ENCODE results near the gene SPATA16.
"Not testable (repeated sequence)": the region's sequence is repeated elsewhere in the genome, so short reads cannot be mapped to it uniquely, and the experiment has no call there.

The SPATA16 gene

GRCh38 chr3:172882563-172882962 lies 258.5 kb downstream of the SPATA16 start:
- TF ChIP-seq CTCF (IDR thresholded peaks at IDR 0.05; ENCODE audit: borderline replicate concordance, extremely low read depth, low read length, poor library complexity, severe bottlenecking) = no peak
- TF ChIP-seq EZH2 (IDR thresholded peaks at IDR 0.05; ENCODE audit: borderline replicate concordance, low read depth, low read length, severe bottlenecking) = no peak
- Histone ChIP-seq H3K36me3 (ENCODE audit: insufficient read depth, low read length) (no peaks in the 10 kb centered on the region), H2AFZ (ENCODE audit: low read depth, low read length) (no peak overlapping the region), H4K20me1 (ENCODE audit: insufficient read depth, low read length) (no peaks in the 10 kb centered on the region), H3K4me1 (ENCODE audit: insufficient read depth, low read length) (no peaks in the 10 kb centered on the region), H3K4me2 (ENCODE audit: insufficient read depth, low read length) (no peak overlapping the region), H3K79me2 (ENCODE audit: insufficient read depth, low read length) (no peaks in the 10 kb centered on the region), H3K4me3 (ENCODE audit: low read depth in 1 of 2, low read length in 2 of 2) (no peak overlapping the region), H3K27ac (ENCODE audit: low read length) (no peak overlapping the region), H3K9ac (ENCODE audit: low read depth, low read length) (no peak overlapping the region), H3K27me3 (ENCODE audit: insufficient read depth, low read length, poor library complexity) (no peaks in the 10 kb centered on the region), H3K9me3 (ENCODE audit: insufficient read depth, low read length, severe bottlenecking) (peaks cover 1% of the 10 kb centered on the region)
- no peak for ATAC-seq (ENCODE audit: insufficient read depth, low read depth)
- no peak for DNase-seq

- not testable (repeated sequence) for H3K79me2 ChIP-seq (ENCODE audit: insufficient read depth, low read length); H3K27ac ChIP-seq (ENCODE audit: low read length); ATAC-seq (ENCODE audit: insufficient read depth, low read depth); DNase-seq; H4K20me1 ChIP-seq (ENCODE audit: insufficient read depth, low read length); H2AFZ ChIP-seq (ENCODE audit: low read depth, low read length); H3K4me1 ChIP-seq (ENCODE audit: insufficient read depth, low read length); H3K36me3 ChIP-seq (ENCODE audit: insufficient read depth, low read length); H3K27me3 ChIP-seq (ENCODE audit: insufficient read depth, low read length, poor library complexity); H3K9ac ChIP-seq (ENCODE audit: low read depth, low read length); H3K4me3 ChIP-seq (ENCODE audit: low read depth in 1 of 2, low read length in 2 of 2); H3K9me3 ChIP-seq (ENCODE audit: insufficient read depth, low read length, severe bottlenecking); H3K4me2 ChIP-seq (ENCODE audit: insufficient read depth, low read length)
These were observed 261.7 kb downstream of the SPATA16 start for GRCh38 chr3:172879381-172879780.

- Histone ChIP-seq H3K27ac (ENCODE audit: low read length) (no peak overlapping the region), H3K36me3 (ENCODE audit: insufficient read depth, low read length) (no peaks in the 10 kb centered on the region), H3K4me3 (ENCODE audit: low read depth in 1 of 2, low read length in 2 of 2) (no peak overlapping the region), H3K27me3 (ENCODE audit: insufficient read depth, low read length, poor library complexity) (no peaks in the 10 kb centered on the region), H2AFZ (ENCODE audit: low read depth, low read length) (no peak overlapping the region), H3K4me2 (ENCODE audit: insufficient read depth, low read length) (no peak overlapping the region), H3K79me2 (ENCODE audit: insufficient read depth, low read length) (no peaks in the 10 kb centered on the region), H3K4me1 (ENCODE audit: insufficient read depth, low read length) (peaks cover 4% of the 10 kb centered on the region; the same call in 1 of the 2 replicates), H3K9ac (ENCODE audit: low read depth, low read length) (no peak overlapping the region), H3K9me3 (ENCODE audit: insufficient read depth, low read length, severe bottlenecking) (peaks cover 1% of the 10 kb centered on the region), H4K20me1 (ENCODE audit: insufficient read depth, low read length) (no peaks in the 10 kb centered on the region)
- peak; percentile 21 for DNase-seq
- ATAC-seq (ENCODE audit: insufficient read depth, low read depth) = peak; percentile 73
- no peak for TF ChIP-seq EZH2 (IDR thresholded peaks at IDR 0.05; ENCODE audit: borderline replicate concordance, low read depth, low read length, severe bottlenecking)
- no peak for TF ChIP-seq CTCF (IDR thresholded peaks at IDR 0.05; ENCODE audit: borderline replicate concordance, extremely low read depth, low read length, poor library complexity, severe bottlenecking)
These were observed 264.0 kb downstream of the SPATA16 start for GRCh38 chr3:172877011-172877410.

GRCh38 chr3:172876297-172876696 lies 264.7 kb downstream of the SPATA16 start:
- Histone ChIP-seq H3K4me3 (ENCODE audit: low read depth in 1 of 2, low read length in 2 of 2) (no peak overlapping the region), H3K9me3 (ENCODE audit: insufficient read depth, low read length, severe bottlenecking) (peaks cover 1% of the 10 kb centered on the region), H4K20me1 (ENCODE audit: insufficient read depth, low read length) (no peaks in the 10 kb centered on the region), H3K79me2 (ENCODE audit: insufficient read depth, low read length) (no peaks in the 10 kb centered on the region), H3K4me1 (ENCODE audit: insufficient read depth, low read length) (peaks cover 4% of the 10 kb centered on the region; the same call in 1 of the 2 replicates), H2AFZ (ENCODE audit: low read depth, low read length) (no peak overlapping the region), H3K9ac (ENCODE audit: low read depth, low read length) (no peak overlapping the region), H3K36me3 (ENCODE audit: insufficient read depth, low read length) (no peaks in the 10 kb centered on the region), H3K27me3 (ENCODE audit: insufficient read depth, low read length, poor library complexity) (no peaks in the 10 kb centered on the region), H3K27ac (ENCODE audit: low read length) (no peak overlapping the region), H3K4me2 (ENCODE audit: insufficient read depth, low read length) (no peak overlapping the region)
- TF ChIP-seq EZH2 (IDR thresholded peaks at IDR 0.05; ENCODE audit: borderline replicate concordance, low read depth, low read length, severe bottlenecking) (no peak), CTCF (IDR thresholded peaks at IDR 0.05; ENCODE audit: borderline replicate concordance, extremely low read depth, low read length, poor library complexity, severe bottlenecking) (no peak)
- DNase-seq (no peak), ATAC-seq (ENCODE audit: insufficient read depth, low read depth) (no peak)
